ENCODE measurements around the gene IGF2R. TPM values are rescaled to one million over a fixed set of nuclear protein-coding genes. Genes with fewer than 3 reads are reported as not detected.

IGF2R gene
- total RNA-seq, 1 donor from 2014 or later = 156 TPM

DNA sequence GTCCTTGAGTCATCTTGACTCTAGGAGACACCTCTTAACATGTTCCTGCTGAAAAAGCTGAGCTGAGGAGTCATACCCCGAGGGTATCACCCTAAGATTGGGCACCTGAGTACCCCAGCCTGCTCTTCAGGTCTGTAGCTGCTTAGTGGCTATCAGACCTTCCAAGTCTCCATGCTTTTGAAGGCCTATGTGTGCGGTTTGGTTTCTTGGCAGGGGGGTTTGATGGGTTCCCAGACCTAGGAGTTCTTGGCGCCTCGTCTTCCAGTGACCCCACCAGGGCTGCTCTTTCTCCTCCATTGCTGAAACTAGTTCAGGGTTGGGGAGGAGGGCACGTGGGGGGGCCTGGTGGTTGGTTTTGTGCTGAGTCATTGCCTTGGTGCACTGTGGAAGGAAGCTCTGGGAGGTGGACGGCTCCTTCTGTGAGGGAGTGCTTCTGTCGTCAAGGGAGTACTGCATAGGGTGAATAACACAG is 20.1 kb downstream of the IGF2R start:
- no peaks in the 10 kb centered on the region for H3K27me3 ChIP-seq (ENCODE audit: low read depth)
- peaks cover 13% of the 10 kb centered on the region for H3K36me3 ChIP-seq
- H3K9me3 ChIP-seq = no peaks in the 10 kb centered on the region
- ATAC-seq (peak; percentile 36 to 47), DNase-seq (no peak)
- peaks cover 56% of the 10 kb centered on the region for H3K4me1 ChIP-seq
- H3K4me3 ChIP-seq = no peak overlapping the region
- TF ChIP-seq, protein P1, sequence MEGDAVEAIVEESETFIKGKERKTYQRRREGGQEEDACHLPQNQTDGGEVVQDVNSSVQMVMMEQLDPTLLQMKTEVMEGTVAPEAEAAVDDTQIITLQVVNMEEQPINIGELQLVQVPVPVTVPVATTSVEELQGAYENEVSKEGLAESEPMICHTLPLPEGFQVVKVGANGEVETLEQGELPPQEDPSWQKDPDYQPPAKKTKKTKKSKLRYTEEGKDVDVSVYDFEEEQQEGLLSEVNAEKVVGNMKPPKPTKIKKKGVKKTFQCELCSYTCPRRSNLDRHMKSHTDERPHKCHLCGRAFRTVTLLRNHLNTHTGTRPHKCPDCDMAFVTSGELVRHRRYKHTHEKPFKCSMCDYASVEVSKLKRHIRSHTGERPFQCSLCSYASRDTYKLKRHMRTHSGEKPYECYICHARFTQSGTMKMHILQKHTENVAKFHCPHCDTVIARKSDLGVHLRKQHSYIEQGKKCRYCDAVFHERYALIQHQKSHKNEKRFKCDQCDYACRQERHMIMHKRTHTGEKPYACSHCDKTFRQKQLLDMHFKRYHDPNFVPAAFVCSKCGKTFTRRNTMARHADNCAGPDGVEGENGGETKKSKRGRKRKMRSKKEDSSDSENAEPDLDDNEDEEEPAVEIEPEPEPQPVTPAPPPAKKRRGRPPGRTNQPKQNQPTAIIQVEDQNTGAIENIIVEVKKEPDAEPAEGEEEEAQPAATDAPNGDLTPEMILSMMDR (IDR thresholded peaks at IDR 0.05) = no peak
- intact Hi-C loops (cut with DNase I) = no loop called here
- no peak overlapping the region for H3K27ac ChIP-seq

DNA sequence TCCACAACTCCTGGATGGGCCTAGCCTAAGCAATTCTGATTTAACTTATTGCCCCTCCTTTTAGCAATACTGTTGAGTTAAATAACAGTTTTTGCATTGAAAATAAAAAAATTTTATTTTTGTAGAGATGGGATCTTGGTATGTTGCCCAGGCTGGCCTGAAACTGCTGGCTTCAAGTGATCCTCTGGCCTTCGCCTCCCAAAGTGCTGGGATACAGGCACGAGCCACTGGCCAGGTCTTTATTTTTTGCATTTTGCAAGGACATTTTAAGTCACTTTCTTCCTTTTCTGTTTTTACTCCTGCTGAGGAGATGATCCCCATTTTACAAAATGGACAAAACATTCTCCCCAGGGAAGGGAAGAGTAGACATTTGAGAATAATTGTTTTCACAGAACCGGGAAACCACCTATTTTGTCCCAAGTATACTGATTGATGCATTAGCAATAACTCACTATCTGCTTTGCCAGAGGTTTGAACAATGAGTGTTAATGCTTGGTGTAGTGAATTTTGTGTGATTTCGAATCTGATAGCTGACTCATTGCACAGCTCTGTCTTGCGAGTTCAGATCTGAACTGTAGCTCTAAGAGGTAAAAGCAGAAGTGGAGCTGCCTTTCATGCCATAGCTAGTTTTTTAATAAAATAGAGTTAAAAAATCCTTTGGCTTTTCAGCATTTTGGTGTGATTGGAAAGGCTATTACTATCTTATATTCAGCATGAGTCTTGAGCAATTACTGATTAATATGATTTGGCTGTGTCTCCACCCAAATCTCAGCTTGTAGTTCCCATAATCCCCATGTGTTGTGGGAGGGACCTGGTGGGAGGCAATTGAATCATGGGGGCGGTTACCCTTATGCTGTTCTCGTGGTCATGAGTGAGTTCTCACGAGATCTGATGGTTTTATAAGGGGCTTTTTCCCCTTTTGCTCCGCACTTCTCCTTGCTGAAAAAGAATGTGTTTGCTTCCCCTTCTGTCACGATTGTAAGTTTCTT is 20.9 kb downstream of the IGF2R start:
- DNase-seq (no peak), ATAC-seq (peak in 1 of 2 donors; percentile 43)
- intact Hi-C loops (cut with DNase I) = no loop called here
- Histone ChIP-seq H3K27ac (no peak overlapping the region), H3K4me3 (no peak overlapping the region), H3K36me3 (peaks cover 13% of the 10 kb centered on the region), H3K9me3 (no peaks in the 10 kb centered on the region), H3K27me3 (ENCODE audit: low read depth) (no peaks in the 10 kb centered on the region), H3K4me1 (peaks cover 48% of the 10 kb centered on the region)
- TF ChIP-seq, protein P1 (IDR thresholded peaks at IDR 0.05) = no peak

DNA sequence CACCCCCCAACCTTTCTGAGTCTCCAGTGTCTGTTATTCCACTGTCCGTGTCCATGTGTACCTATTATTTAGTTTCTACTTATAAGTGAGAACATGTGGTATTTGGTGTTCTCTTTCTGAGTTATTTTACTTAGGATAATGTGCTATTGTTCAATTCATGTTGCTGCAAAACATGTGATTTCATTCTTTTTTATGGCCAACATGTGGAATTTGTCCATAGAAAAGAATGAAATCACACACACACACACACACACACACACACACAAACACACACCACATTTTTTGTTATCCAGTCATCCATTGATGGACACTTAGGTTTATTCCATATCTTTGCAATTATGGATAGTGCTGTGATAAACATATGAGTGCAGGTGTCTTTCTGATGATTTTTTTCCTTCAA is 23.5 kb downstream of the IGF2R start:
- TF ChIP-seq, protein P1 (IDR thresholded peaks at IDR 0.05) = no peak
- DNase-seq (no peak), ATAC-seq (no peak)
- H3K36me3 ChIP-seq = peaks cover 13% of the 10 kb centered on the region
- no peaks in the 10 kb centered on the region for H3K9me3 ChIP-seq
- no peak overlapping the region for H3K27ac ChIP-seq
- peaks cover 46% of the 10 kb centered on the region for H3K4me1 ChIP-seq
- H3K27me3 ChIP-seq (ENCODE audit: low read depth) = no peaks in the 10 kb centered on the region
- H3K4me3 ChIP-seq = no peak overlapping the region
- intact Hi-C loops (cut with DNase I) = no loop called here

DNA sequence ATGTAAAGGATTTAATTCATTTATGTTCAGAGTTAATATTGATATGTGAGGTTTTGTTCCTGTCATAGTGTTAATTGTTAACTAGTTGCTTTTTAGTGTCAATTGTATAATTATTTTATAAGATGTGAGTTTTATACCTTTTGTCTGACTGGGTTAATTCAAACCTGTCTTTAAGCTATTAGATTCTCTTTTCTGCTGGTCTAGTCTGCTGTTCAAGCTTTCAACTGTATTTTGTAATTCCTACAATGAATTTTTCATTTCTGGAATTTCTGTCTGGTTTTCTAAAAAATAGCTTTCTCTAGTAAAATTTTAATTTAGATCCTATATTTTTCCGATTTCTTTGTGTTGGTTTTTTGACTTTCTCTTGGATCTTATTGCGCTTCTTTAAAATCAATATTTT is 26.5 kb downstream of the IGF2R start:
- DNase-seq (no peak), ATAC-seq (no peak)
- TF ChIP-seq, protein P1 (IDR thresholded peaks at IDR 0.05) = no peak
- Histone ChIP-seq H3K4me3 (no peak overlapping the region), H3K27ac (no peak overlapping the region), H3K4me1 (peaks cover 22% of the 10 kb centered on the region), H3K36me3 (peaks cover 23% of the 10 kb centered on the region), H3K27me3 (ENCODE audit: low read depth) (no peaks in the 10 kb centered on the region), H3K9me3 (no peaks in the 10 kb centered on the region)
- intact Hi-C loops (cut with DNase I) = no loop called here

DNA sequence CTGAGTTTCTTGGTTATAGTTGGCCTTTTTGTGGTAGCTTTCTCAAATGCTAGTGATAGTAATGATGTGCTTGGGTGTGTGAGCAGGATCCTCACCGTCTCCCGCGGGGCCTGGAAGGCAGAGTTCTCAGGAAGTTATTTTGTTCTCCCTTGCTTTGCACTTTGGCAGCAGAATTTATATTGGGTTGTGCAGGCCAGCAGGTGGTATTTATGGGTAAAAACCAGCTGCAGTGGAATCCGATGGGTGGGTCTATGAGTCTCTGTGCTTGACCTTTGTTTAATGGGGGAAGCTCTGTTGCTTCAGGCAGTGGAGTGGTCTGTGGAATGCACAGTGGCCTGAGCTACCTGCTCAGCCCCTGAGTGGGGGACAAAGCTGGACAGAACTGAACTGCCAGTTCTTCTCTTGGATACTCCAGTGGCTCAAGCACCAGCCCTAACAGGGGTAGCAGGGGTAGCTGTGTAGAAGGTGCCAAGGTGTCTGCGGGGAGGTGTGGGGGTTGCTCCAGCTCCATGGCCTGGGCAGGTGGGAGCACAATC is 27.3 kb downstream of the IGF2R start:
- TF ChIP-seq, protein P1 (IDR thresholded peaks at IDR 0.05) = no peak
- Histone ChIP-seq H3K36me3 (peaks cover 23% of the 10 kb centered on the region), H3K27me3 (ENCODE audit: low read depth) (no peaks in the 10 kb centered on the region), H3K4me1 (peaks cover 22% of the 10 kb centered on the region), H3K9me3 (no peaks in the 10 kb centered on the region), H3K4me3 (no peak overlapping the region), H3K27ac (no peak overlapping the region)
- intact Hi-C loops (cut with DNase I) = no loop called here
- DNase-seq (no peak), ATAC-seq (peak; percentile 70 to 77)
